Right atrium auricular region (tissue), 2 donors: ENCODE data around the gene MIEN1. TPM values are rescaled to one million over a fixed set of nuclear protein-coding genes. Genes with fewer than 3 reads are reported as not detected.

Source experiments
- DNase-seq: peaks from one replicate; pipeline ENCODE4 v3.0.0-alpha.2; 2019; ENCODE audit warnings: low spot score
- H3K27ac ChIP-seq, 2 donors: fragments of 200-600 bp; sonication (generic); 1 replicate in 1 of 2; 2 replicates in 1 of 2; pipeline ENCODE4 v1.5.1; 2016 to 2019
- H3K27me3 ChIP-seq, 2 donors: fragments of 200-600 bp; sonication (generic); one replicate each; pipeline versions ENCODE4 v1.5.1 to v1.6.0; 2017 to 2019
- H3K36me3 ChIP-seq: fragments of 200-600 bp; sonication (generic); one replicate; pipeline ENCODE4 v1.5.1; 2016
- H3K4me1 ChIP-seq, 2 donors: fragments of 200-600 bp; sonication (generic); one replicate each; pipeline versions ENCODE4 v1.5.1 to v1.6.0; 2017 to 2019
- H3K4me3 ChIP-seq, 2 donors: fragments of 200-600 bp; sonication (generic); 1 replicate in 1 of 2; 2 replicates in 1 of 2; pipeline ENCODE4 v1.5.1; 2017 to 2019; ENCODE audit warnings: mild to moderate bottlenecking in 1 of 2, moderate library complexity in 1 of 2
- H3K9me3 ChIP-seq, 2 donors: fragments of 200-600 bp; sonication (generic); one replicate each; pipeline ENCODE4 v1.5.1; 2019
- CTCF ChIP-seq, 2 donors: fragments of 200-600 bp; sonication (generic); IDR thresholded peaks; one replicate each; pipeline ENCODE4 v1.5.1; 2019; ENCODE audit warnings: antibody characterized with exemption in 2 of 2
- total RNA-seq, 2 donors: library from RNA; depleted of rRNA; stranded (reverse); fragments of >200 nt; gene quantifications; one replicate each; pipeline ENCODE4 v1.1.0, GENCODE V29; 2016

Gene MIEN1, protein sequence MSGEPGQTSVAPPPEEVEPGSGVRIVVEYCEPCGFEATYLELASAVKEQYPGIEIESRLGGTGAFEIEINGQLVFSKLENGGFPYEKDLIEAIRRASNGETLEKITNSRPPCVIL
- 10 to 100 TPM; 77.5 to 77.8 TPM for total RNA-seq

- Histone ChIP-seq H3K36me3 (peaks cover 25% of the 10 kb centered on the region), H3K4me1 (peaks cover 0 to 10% of the 10 kb centered on the region in 2 donors), H3K4me3 (peak within 1 kb of the TSS; percentile 76 to 79), H3K27ac (peak within 1 kb of the TSS; percentile 89 to 93), H3K9me3 (no peaks in the 10 kb centered on the region), H3K27me3 (no peaks in the 10 kb centered on the region)
- peak; percentile 92 for DNase-seq
- peak; percentile 86 to 93 for TF ChIP-seq CTCF (IDR thresholded peaks at IDR 0.05)
Measured at GRCh38 chr17:39730095-39730921, at the start of gene MIEN1. Gene MIEN1 (minus strand): TSS chr17:39730532. CDS start chr17:39730495, 37 bp downstream.

GRCh38 chr17:39777534-39778365, 47.4 kb upstream of the MIEN1 start:
- H3K36me3 ChIP-seq: no peaks in the 10 kb centered on the region
- no peaks in the 10 kb centered on the region for H3K9me3 ChIP-seq
- H3K4me1 ChIP-seq: no peaks in the 10 kb centered on the region
- TF ChIP-seq CTCF (IDR thresholded peaks at IDR 0.05): no peak
- H3K27me3 ChIP-seq: peaks cover 4% of the 10 kb centered on the region in 2 donors
- DNase-seq: no peak
- no peak overlapping the region for H3K27ac ChIP-seq
- H3K4me3 ChIP-seq: no peak overlapping the region

DNA sequence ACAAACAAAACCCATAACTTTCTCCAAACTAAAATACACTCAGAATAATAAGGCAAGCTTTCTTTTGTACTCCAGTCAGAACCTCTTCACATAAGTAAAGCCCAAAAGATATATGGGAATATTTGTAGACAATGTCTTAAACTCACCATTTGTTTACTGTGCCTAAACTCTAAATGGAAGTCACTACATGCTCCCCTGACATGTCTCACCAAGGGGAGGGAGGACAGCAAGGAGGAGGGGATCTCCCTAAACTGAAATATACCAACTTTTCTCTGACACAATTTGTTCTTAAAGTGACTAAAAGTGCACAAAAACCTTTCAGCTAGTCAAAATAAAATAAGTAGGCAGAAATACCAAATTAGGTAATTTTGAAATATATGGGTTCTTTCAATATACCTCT, 45.9 kb upstream of the MIEN1 start:
- TF ChIP-seq CTCF (IDR thresholded peaks at IDR 0.05): no peak
- no peak for DNase-seq
- no peaks in the 10 kb centered on the region for H3K4me1 ChIP-seq
- no peak overlapping the region for H3K27ac ChIP-seq
- H3K9me3 ChIP-seq: no peaks in the 10 kb centered on the region
- H3K36me3 ChIP-seq: no peaks in the 10 kb centered on the region
- H3K27me3 ChIP-seq: peaks cover 4% of the 10 kb centered on the region in 2 donors
- H3K4me3 ChIP-seq: no peak overlapping the region

DNA sequence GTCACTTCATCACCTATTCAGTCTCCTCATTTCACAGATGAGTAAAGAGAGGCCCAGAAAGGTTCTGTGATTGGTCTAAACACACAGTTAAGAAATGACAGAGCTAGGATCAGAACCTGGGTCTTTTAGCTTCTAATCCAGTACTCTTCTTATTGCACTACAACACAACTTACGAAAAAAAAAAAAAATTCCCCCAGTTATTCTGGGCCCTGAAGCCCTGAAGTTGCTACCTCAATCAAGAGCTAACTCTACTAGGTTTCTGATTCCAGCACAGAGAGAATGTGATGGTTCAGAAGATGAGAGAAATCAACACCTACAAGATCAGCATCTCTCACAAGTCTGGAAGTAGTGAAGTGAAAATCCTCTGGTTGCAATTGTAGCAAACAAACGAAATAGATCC, 44.7 kb upstream of the MIEN1 start:
- H3K27me3 ChIP-seq: peaks cover 4% of the 10 kb centered on the region in 2 donors
- no peaks in the 10 kb centered on the region for H3K9me3 ChIP-seq
- H3K4me1 ChIP-seq: no peaks in the 10 kb centered on the region
- H3K4me3 ChIP-seq: no peak overlapping the region
- no peak for TF ChIP-seq CTCF (IDR thresholded peaks at IDR 0.05)
- no peak overlapping the region for H3K27ac ChIP-seq
- no peak for DNase-seq
- no peaks in the 10 kb centered on the region for H3K36me3 ChIP-seq

GRCh38 chr17:39774047-39774446, 43.7 kb upstream of the MIEN1 start:
- Histone ChIP-seq H3K27ac (no peak overlapping the region), H3K27me3 (peaks cover 1 to 4% of the 10 kb centered on the region in 2 donors), H3K4me3 (no peak overlapping the region), H3K4me1 (no peaks in the 10 kb centered on the region), H3K9me3 (no peaks in the 10 kb centered on the region), H3K36me3 (no peaks in the 10 kb centered on the region)
- DNase-seq: no peak
- TF ChIP-seq CTCF (IDR thresholded peaks at IDR 0.05): no peak
